ES-I3 (cell line): ENCODE data around the gene ARHGDIB.

ENCODE experiments used
- H3K36me3 ChIP-seq: 2 replicates; pipeline ENCODE4 v1.6.1; 2013; ENCODE audit warnings: mild to moderate bottlenecking, low read length, control low read depth, moderate library complexity; ENCODE audit not compliant: insufficient read depth
- H3K4me1 ChIP-seq: 2 replicates; pipeline ENCODE4 v1.6.1; 2013; ENCODE audit warnings: mild to moderate bottlenecking, control low read depth, low read length; ENCODE audit not compliant: insufficient read depth
- H3K9ac ChIP-seq: 2 replicates; pipeline ENCODE4 v1.6.1; 2013; ENCODE audit warnings: low read depth, mild to moderate bottlenecking, low read length, moderate library complexity
- H3K9me3 ChIP-seq: 2 replicates; pipeline ENCODE4 v1.6.1; 2013; ENCODE audit warnings: mild to moderate bottlenecking, low read length, moderate library complexity; ENCODE audit not compliant: control insufficient read depth, insufficient read depth

Gene ARHGDIB

DNA sequence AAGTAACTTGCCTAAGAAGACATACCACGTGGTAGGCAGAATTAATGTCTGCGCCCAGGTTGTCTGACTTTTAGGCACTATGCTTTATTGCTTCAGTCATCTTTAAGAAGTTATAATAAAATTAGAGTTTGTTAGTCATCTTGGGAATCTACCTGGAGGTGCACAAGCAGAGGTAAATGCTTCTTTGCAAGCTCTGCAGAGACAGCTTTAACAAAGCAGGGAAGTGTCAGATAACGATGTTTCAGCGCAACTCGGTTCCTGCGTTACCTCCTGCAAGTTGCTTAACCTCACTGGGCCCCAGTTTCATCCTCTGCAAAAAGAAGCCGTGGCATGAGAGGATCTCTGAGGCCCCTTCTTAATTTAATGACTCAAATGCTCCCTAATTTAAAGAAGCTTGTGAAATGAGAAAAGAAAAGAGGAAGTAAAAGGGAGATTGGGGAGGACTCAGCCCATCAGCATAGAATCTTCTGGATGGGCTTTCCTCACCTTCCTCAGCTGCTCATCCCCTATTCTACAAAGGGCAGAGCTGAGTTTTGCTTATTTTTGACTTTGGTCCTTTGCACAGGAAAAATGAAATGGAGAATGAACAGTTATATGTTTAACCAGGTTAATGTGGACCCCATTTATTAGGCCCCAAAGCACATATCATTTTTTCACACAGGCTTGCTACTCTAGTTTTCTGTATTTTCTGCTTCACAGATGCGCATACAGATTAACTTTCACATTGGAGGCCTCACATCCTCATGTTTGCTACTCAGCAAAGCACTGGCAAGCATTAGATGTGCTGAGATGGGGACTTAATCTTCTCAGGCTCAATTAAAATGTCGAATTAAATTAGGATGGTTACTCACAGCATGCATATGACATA lies 5.1 kb downstream of the ARHGDIB start:
- H3K4me1 ChIP-seq = peaks cover 21% of the 10 kb centered on the region

DNA sequence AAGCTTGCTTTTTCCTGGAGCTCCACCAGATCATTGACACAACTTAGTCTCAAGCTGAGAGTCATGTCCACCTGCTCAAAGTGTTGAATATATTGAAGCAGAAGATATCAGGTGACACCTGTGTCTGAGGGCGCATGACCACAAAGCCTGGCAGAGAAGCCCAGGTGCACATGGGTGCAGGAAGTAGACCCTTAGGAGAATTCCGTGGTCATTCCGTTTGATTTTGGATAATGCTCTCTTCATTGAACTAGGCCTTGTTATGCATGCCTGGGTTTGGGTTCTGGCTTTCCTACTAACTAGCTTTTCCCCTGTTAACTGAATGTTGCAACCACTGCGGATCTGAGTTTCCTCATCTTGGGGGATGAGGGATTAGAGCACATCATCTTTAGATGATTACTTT lies 7.1 kb downstream of the ARHGDIB start:
- Histone ChIP-seq H3K9me3 (no peaks in the 10 kb centered on the region; the same call in 1 of the 2 replicates), H3K36me3 (no peaks in the 10 kb centered on the region), H3K9ac (no peak overlapping the region), H3K4me1 (peaks cover 16% of the 10 kb centered on the region)

More for the DNA sequence above, 5.1 kb downstream of the ARHGDIB start:
- H3K9me3 ChIP-seq = no peaks in the 10 kb centered on the region
- H3K9ac ChIP-seq = no peak overlapping the region
- no peaks in the 10 kb centered on the region for H3K36me3 ChIP-seq

DNA sequence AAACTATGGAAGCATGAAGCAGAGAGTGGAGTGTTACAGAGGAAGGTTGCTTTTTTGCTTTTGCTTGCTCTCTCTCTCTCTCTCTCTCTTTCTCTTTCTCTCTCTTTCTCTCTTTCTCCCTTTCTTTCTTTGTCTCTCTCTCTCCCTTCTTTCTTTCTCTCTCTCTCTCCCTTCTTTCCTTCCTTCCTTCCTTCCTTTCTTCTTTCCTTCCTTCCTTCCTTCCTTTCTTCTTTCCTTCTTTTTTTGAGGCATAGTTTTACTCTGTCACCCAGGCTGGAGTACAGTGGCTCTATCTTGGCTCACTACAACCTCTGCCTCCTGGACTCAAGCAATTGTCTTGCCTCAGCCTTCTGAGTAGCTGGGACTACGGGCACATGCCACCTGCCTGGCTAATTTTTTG lies 7.6 kb downstream of the ARHGDIB start:
- H3K4me1 ChIP-seq = peaks cover 21% of the 10 kb centered on the region

DNA sequence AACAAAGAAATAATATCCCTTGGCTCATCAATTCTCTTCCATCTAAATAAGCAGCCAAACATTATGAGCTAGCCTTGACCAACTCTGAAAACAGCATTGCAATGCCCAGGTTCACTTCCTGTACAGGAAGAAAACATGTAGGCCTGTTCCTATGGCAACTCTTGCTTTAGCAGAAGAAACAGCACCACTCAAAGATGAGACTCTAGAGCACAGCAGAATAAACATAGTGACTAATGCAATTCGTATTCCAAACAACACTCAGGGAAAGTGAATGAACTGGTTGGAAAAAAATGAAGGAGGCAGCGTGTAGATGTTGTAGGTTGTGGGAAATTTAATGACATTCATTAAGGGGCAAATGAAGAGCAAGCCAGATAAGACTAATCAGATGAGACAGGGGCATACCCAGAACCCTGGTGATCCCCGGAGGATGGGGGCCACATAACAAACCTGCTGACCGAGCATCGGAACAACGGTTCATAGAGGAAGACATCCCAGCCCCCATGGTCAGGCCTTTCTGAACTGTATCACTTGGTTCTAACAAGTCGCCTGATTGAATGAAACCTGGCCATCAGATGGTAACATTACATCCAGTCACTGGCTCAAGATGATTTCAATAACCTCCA lies 9.0 kb downstream of the ARHGDIB start:
- Histone ChIP-seq H3K4me1 (peaks cover 19% of the 10 kb centered on the region), H3K36me3 (no peaks in the 10 kb centered on the region), H3K9ac (no peak overlapping the region), H3K9me3 (no peaks in the 10 kb centered on the region; the same call in 1 of the 2 replicates)

More for the DNA sequence above, 7.6 kb downstream of the ARHGDIB start:
- Histone ChIP-seq H3K9me3 (no peaks in the 10 kb centered on the region; the same call in 1 of the 2 replicates), H3K9ac (no peak overlapping the region), H3K36me3 (no peaks in the 10 kb centered on the region)

DNA sequence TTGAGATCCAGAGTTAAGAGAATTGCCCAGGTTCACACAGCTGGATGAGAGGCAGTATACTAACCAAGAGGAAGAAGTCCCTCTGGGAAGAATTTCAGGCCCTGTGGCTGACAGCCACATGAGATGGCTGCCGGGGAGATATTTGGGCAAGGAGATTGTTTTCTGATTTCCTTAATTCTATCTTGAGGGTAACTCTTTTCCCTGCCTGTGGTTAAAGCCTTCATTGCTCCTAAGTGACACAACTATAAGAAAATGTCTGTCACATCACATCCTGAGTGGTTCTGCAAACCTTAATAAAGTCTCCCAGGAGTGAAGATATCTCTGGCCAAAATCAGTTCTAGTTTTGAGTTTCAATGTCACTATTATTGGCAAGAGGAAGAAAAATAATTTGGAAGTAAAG lies 9.6 kb downstream of the ARHGDIB start:
- H3K9me3 ChIP-seq = no peaks in the 10 kb centered on the region; the same call in 1 of the 2 replicates
- H3K4me1 ChIP-seq = peaks cover 19% of the 10 kb centered on the region
- H3K36me3 ChIP-seq = no peaks in the 10 kb centered on the region
- no peak overlapping the region for H3K9ac ChIP-seq

DNA sequence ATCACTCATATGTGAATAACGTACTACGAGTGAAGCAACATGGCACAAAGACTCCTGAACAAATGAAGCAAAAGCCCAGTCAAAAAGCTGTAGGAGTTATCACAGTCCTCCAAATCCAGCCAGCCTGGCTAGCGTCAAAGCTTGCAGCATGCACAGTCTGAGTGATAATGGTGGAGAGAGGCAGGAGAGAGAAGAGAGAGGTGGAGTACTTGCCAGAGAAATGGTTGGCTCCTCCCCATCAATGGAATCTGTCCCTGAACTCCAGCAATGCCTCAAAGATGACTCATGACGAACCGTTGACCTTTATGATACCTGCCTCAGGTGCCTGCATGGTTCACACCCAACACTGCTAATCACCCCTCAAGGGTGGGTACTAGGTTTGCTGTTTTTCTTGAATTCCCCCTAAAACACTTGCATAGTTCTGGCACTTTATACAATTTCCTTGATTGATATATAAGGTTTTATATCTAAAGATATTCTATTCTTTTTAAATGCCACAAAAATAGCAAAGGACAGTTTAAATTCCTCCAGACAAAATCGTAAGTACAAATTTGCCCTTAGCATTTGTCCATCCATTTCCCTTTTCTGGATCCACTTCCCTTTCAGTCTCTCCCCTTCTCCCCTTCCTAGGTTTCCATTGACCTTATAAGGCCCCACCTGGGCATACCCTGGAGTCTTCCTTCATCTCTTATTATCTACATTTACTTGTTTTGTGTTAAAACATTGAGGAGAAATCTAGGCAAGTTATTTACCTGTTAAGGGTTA lies 10.2 kb downstream of the ARHGDIB start:
- H3K4me1 ChIP-seq = peaks cover 14% of the 10 kb centered on the region
- H3K9me3 ChIP-seq = no peaks in the 10 kb centered on the region; the same call in 1 of the 2 replicates
- H3K9ac ChIP-seq = no peak overlapping the region
- H3K36me3 ChIP-seq = no peaks in the 10 kb centered on the region

DNA sequence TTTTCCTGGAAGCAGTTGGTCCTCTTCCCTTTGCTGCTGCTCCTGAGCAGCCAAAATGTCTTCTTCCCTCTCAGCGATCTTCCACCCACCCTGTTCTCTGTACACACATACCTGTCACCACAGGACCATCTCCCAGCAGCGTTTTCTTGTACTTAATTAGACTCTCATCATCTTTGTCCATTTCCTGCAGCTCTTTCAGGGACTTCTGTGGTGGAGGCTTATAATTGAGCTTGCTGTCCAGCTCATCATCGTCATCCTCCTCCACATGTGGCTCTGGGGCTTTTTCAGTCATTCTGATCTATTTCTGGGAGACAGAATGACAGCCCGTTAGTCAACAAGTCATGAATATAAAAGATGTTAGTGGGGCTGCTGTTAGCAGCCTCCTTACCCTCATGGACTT lies 11.0 kb downstream of the ARHGDIB start:
- Histone ChIP-seq H3K4me1 (peaks cover 14% of the 10 kb centered on the region), H3K36me3 (no peaks in the 10 kb centered on the region), H3K9me3 (no peaks in the 10 kb centered on the region; the same call in 1 of the 2 replicates), H3K9ac (no peak overlapping the region)

DNA sequence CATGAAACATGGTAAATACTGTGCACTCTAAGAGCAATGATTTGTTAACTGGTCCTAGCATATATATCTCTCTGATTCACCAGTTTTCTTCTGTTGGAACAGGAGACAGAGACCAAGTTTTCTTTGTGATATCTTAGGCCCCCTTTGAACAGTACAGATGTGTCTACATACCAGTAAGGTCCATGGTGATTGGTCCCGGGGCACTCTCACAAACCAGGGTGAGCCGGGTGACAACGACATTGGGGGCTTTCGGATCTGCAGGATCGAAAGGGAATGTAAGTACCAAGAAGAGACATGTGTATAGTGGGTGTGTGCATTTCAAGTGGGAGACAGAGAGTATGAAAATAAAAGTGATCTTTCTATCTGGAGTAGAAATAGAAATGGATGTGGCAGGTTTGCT lies 11.8 kb downstream of the ARHGDIB start:
- Histone ChIP-seq H3K4me1 (peaks cover 14% of the 10 kb centered on the region), H3K9me3 (no peaks in the 10 kb centered on the region; the same call in 1 of the 2 replicates), H3K9ac (no peak overlapping the region), H3K36me3 (no peaks in the 10 kb centered on the region)

DNA sequence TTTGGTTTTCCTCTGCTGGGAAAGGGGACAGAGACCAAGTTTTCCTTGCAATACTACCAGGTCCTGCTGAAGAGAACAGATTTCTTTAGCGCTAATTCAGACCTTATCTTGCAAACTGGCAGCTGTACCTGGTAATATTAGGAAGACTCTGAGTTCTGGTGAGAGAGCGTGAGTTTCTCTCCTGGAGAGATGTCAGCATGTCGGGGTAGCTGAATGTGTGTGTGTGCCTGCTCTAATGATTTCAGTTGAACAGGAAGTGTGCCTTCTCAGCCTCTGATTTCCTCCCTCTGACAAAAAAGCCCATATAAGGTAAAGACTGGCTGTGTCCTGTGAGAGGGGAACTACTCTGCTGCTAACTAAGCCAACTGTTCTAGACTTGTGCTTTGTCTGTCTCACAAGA lies 12.7 kb downstream of the ARHGDIB start:
- no peak overlapping the region for H3K9ac ChIP-seq
- H3K4me1 ChIP-seq = peaks cover 9% of the 10 kb centered on the region
- H3K9me3 ChIP-seq = no peaks in the 10 kb centered on the region; the same call in 1 of the 2 replicates
- H3K36me3 ChIP-seq = no peaks in the 10 kb centered on the region

DNA sequence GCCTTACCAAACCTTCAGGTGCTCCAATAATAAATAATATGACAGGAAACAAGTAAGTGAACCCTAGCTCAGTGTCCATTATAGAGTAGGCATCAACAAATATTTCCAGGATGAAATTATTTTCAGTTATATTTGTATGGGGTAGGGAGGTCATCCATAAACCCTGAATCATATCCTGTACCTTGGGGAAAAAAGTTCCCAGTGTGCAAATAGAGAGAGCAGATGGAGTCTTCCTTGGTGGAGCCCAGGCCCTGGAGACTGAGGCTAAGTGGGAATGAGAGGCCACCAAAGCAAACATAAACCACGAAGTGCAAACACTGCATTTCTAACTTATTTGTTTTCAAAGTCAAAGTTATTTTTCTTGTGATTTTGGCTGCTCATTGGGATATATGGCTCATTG lies 14.5 kb downstream of the ARHGDIB start:
- Histone ChIP-seq H3K9ac (no peak overlapping the region), H3K4me1 (peaks cover 9% of the 10 kb centered on the region), H3K36me3 (no peaks in the 10 kb centered on the region), H3K9me3 (no peaks in the 10 kb centered on the region; the same call in 1 of the 2 replicates)

DNA sequence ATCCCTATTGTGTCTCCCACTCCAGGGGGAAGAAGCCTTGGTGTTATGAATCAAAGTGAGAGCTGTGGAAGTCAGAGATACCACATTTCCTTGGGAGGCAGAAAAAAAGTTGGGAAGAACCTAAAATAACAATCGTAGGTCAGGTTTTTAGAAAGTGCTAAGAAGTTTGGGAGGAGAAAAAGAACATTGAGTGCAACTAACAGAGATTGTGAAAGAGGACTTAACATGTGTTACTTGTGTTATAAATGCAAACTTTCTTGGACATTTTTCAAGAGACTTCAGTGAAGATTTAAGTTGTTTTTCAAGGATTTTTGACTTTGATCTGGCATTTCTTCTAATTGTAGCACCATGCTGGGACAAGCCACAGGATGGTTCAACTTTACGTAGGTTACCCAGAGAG lies 15.2 kb downstream of the ARHGDIB start:
- Histone ChIP-seq H3K36me3 (no peaks in the 10 kb centered on the region), H3K9me3 (no peaks in the 10 kb centered on the region; the same call in 1 of the 2 replicates), H3K9ac (no peak overlapping the region), H3K4me1 (peaks cover 9% of the 10 kb centered on the region)

DNA sequence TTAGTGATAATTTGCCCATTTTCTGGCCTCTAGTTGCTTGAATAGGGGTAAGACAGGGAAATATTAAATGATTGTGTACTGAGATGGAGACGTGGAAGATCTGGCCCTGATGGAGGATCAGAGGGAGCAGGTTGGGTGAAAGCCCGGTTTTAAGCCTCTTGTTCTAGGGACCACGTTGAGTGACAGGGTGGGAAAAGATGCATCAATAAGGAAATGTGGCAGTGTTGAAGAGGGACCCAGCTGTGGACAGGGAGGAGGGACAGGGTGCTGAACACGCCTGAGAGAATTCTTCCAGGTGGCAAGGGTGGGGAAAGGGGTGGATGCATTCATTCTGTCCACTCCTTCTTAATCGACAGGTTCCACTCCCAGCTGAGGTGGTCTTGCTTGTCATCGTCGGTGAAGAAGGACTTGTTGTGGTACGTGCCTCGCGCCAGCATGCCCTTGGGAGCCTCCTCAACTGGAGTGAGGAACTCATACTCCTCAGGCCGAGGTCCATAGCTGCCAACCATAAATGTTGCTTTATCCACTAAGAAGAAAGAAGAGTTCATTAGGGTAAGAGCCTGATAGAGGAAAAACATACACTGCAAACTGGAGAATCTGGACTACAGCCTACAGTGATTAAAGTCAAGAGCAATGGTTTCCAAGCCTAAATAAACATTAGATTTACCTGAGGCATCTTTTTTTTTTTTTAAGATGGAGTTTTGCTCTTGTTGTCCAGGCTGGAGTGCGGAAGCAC lies 19.0 kb downstream of the ARHGDIB start:
- Histone ChIP-seq H3K9me3 (no peaks in the 10 kb centered on the region), H3K36me3 (no peaks in the 10 kb centered on the region), H3K4me1 (no peaks in the 10 kb centered on the region), H3K9ac (no peak overlapping the region)

DNA sequence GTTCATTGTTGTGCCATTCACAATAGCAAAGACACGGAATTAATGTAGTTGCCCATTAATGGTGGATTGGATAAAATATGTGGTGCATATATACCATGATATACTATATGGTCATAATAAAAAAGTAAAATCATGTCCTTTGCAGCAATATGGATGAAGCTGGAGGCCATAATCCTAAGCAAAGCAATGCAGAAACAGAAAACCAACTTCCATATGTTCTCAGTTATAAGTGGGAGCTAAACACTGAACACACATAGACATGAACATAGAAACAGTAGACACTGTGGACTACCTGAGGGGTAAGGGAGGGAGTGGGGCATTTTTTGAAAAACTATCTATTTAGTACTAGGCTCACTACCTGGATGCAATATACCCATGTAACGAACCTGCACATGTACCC lies 20.0 kb downstream of the ARHGDIB start:
- Histone ChIP-seq H3K9ac (no peak overlapping the region), H3K4me1 (no peaks in the 10 kb centered on the region), H3K36me3 (no peaks in the 10 kb centered on the region), H3K9me3 (no peaks in the 10 kb centered on the region)

DNA sequence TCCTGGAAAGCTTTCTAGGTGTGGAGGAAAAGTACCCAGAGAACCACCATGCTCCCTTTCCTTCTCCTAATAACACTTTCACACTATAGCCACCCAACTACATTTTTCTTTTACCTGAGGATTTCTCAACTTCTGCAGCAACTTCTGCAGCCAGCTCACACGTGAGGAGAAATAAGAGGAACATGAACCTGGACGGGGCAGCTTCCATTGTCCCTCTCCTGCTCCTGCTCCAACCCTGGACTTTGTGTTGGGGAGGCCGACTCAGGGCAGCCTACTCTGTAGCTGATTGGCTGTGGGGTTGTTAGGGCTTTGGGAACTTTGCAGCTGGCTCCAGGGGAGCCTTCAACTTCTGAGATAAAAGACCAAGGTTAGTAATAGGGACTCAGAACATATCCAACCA lies 23.1 kb downstream of the ARHGDIB start, which contains the start of gene ERP27:
TSS of gene ERP27 (minus strand) at position 237 of the 400 bp plus-strand sequence. CDS start at position 208, 29 bp downstream.
- Histone ChIP-seq H3K9ac (no peak within 1 kb of the TSS), H3K9me3 (no peaks in the 10 kb centered on the region), H3K36me3 (no peaks in the 10 kb centered on the region), H3K4me1 (no peaks in the 10 kb centered on the region)
